Activated naive CD4-positive, alpha-beta T cell treated with anti-CD3 and anti-CD28 coated beads, Interleukin-2, amount 50 U/mL, for 24 hours (primary cell): ENCODE measurements around the gene TRPM3.

ENCODE experiments used
- H3K27ac Mint-ChIP-seq: one replicate; pipeline ENCODE4 v1.8.0; 2021; ENCODE audit warnings: mild to moderate bottlenecking, mixed read lengths
- H3K27me3 Mint-ChIP-seq: one replicate; pipeline ENCODE4 v1.8.0; 2021; ENCODE audit warnings: mixed read lengths
- H3K36me3 Mint-ChIP-seq: one replicate; pipeline ENCODE4 v1.8.0; 2021; ENCODE audit warnings: mixed read lengths
- H3K4me1 Mint-ChIP-seq: one replicate; pipeline ENCODE4 v1.8.0; 2021; ENCODE audit warnings: mixed read lengths
- H3K4me3 Mint-ChIP-seq: one replicate; pipeline ENCODE4 v1.8.0; 2021; ENCODE audit warnings: mild to moderate bottlenecking, mixed read lengths
- H3K9me3 Mint-ChIP-seq: one replicate; pipeline ENCODE4 v1.8.0; 2021; ENCODE audit warnings: mixed read lengths

The TRPM3 gene

GRCh38 chr9:70613024-70613768, 508.2 kb downstream of the TRPM3 start:
- H3K27ac Mint-ChIP-seq = no peak overlapping the region
- H3K4me1 Mint-ChIP-seq = no peaks in the 10 kb centered on the region
- H3K4me3 Mint-ChIP-seq = no peak overlapping the region
- H3K36me3 Mint-ChIP-seq = no peaks in the 10 kb centered on the region
- no peaks in the 10 kb centered on the region for H3K9me3 Mint-ChIP-seq
- no peaks in the 10 kb centered on the region for H3K27me3 Mint-ChIP-seq

GRCh38 chr9:70610287-70610644, 511.2 kb downstream of the TRPM3 start:
- Mint-ChIP-seq H3K27ac (no peak overlapping the region), H3K9me3 (no peaks in the 10 kb centered on the region), H3K4me1 (peaks cover 5% of the 10 kb centered on the region), H3K4me3 (no peak overlapping the region), H3K27me3 (no peaks in the 10 kb centered on the region), H3K36me3 (no peaks in the 10 kb centered on the region)

GRCh38 chr9:70609542-70610286, 511.7 kb downstream of the TRPM3 start:
- Mint-ChIP-seq H3K9me3 (no peaks in the 10 kb centered on the region), H3K27me3 (no peaks in the 10 kb centered on the region), H3K4me3 (no peak overlapping the region), H3K27ac (no peak overlapping the region), H3K36me3 (no peaks in the 10 kb centered on the region), H3K4me1 (peaks cover 5% of the 10 kb centered on the region)

GRCh38 chr9:70609011-70609410, 512.4 kb downstream of the TRPM3 start:
- Mint-ChIP-seq H3K9me3 (no peaks in the 10 kb centered on the region), H3K27me3 (no peaks in the 10 kb centered on the region), H3K36me3 (no peaks in the 10 kb centered on the region), H3K4me3 (no peak overlapping the region), H3K4me1 (peaks cover 5% of the 10 kb centered on the region), H3K27ac (no peak overlapping the region)

- H3K27ac Mint-ChIP-seq = no peak overlapping the region
- no peaks in the 10 kb centered on the region for H3K27me3 Mint-ChIP-seq
- no peaks in the 10 kb centered on the region for H3K9me3 Mint-ChIP-seq
- H3K36me3 Mint-ChIP-seq = no peaks in the 10 kb centered on the region
- no peak overlapping the region for H3K4me3 Mint-ChIP-seq
- peaks cover 5% of the 10 kb centered on the region for H3K4me1 Mint-ChIP-seq
These were observed 513.5 kb downstream of the TRPM3 start for GRCh38 chr9:70607926-70608325.

GRCh38 chr9:70607329-70607728, 514.1 kb downstream of the TRPM3 start:
- H3K9me3 Mint-ChIP-seq = no peaks in the 10 kb centered on the region
- H3K27ac Mint-ChIP-seq = no peak overlapping the region
- H3K36me3 Mint-ChIP-seq = no peaks in the 10 kb centered on the region
- H3K4me3 Mint-ChIP-seq = no peak overlapping the region
- peaks cover 7% of the 10 kb centered on the region for H3K4me1 Mint-ChIP-seq
- no peaks in the 10 kb centered on the region for H3K27me3 Mint-ChIP-seq

GRCh38 chr9:70603020-70603411, 518.4 kb downstream of the TRPM3 start:
- Mint-ChIP-seq H3K27me3 (no peaks in the 10 kb centered on the region), H3K4me1 (peaks cover 8% of the 10 kb centered on the region), H3K27ac (no peak overlapping the region), H3K4me3 (no peak overlapping the region), H3K36me3 (no peaks in the 10 kb centered on the region), H3K9me3 (no peaks in the 10 kb centered on the region)

- Mint-ChIP-seq H3K27me3 (no peaks in the 10 kb centered on the region), H3K36me3 (no peaks in the 10 kb centered on the region), H3K4me1 (peaks cover 4% of the 10 kb centered on the region), H3K27ac (peak overlapping the region; percentile 11), H3K4me3 (no peak overlapping the region), H3K9me3 (no peaks in the 10 kb centered on the region)
These were observed 519.0 kb downstream of the TRPM3 start for GRCh38 chr9:70602321-70603019.

- H3K27me3 Mint-ChIP-seq = no peaks in the 10 kb centered on the region
- no peaks in the 10 kb centered on the region for H3K9me3 Mint-ChIP-seq
- H3K4me3 Mint-ChIP-seq = no peak overlapping the region
- H3K36me3 Mint-ChIP-seq = no peaks in the 10 kb centered on the region
- H3K27ac Mint-ChIP-seq = no peak overlapping the region
- peaks cover 4% of the 10 kb centered on the region for H3K4me1 Mint-ChIP-seq
These were observed 520.1 kb downstream of the TRPM3 start for GRCh38 chr9:70601000-70601951.

- no peaks in the 10 kb centered on the region for H3K27me3 Mint-ChIP-seq
These were observed 520.9 kb downstream of the TRPM3 start for GRCh38 chr9:70600506-70600905.

GRCh38 chr9:70597886-70598285, 523.5 kb downstream of the TRPM3 start:
- no peaks in the 10 kb centered on the region for H3K9me3 Mint-ChIP-seq
- H3K4me3 Mint-ChIP-seq = no peak overlapping the region
- no peak overlapping the region for H3K27ac Mint-ChIP-seq
- H3K36me3 Mint-ChIP-seq = no peaks in the 10 kb centered on the region
- H3K4me1 Mint-ChIP-seq = peaks cover 4% of the 10 kb centered on the region
- no peaks in the 10 kb centered on the region for H3K27me3 Mint-ChIP-seq

More at GRCh38 chr9:70600506-70600905, 520.9 kb downstream of the TRPM3 start:
- peaks cover 4% of the 10 kb centered on the region for H3K4me1 Mint-ChIP-seq
- H3K4me3 Mint-ChIP-seq = no peak overlapping the region
- no peaks in the 10 kb centered on the region for H3K36me3 Mint-ChIP-seq
- no peak overlapping the region for H3K27ac Mint-ChIP-seq
- H3K9me3 Mint-ChIP-seq = no peaks in the 10 kb centered on the region

- H3K4me1 Mint-ChIP-seq = no peaks in the 10 kb centered on the region
These were observed 526.2 kb downstream of the TRPM3 start for GRCh38 chr9:70595211-70595610.

GRCh38 chr9:70594386-70594944, 527.0 kb downstream of the TRPM3 start:
- Mint-ChIP-seq H3K36me3 (no peaks in the 10 kb centered on the region), H3K27ac (no peak overlapping the region), H3K4me1 (no peaks in the 10 kb centered on the region), H3K9me3 (no peaks in the 10 kb centered on the region), H3K4me3 (no peak overlapping the region), H3K27me3 (no peaks in the 10 kb centered on the region)

More at GRCh38 chr9:70595211-70595610, 526.2 kb downstream of the TRPM3 start:
- H3K9me3 Mint-ChIP-seq = no peaks in the 10 kb centered on the region
- no peak overlapping the region for H3K4me3 Mint-ChIP-seq
- H3K27me3 Mint-ChIP-seq = no peaks in the 10 kb centered on the region
- no peak overlapping the region for H3K27ac Mint-ChIP-seq
- no peaks in the 10 kb centered on the region for H3K36me3 Mint-ChIP-seq

GRCh38 chr9:70593241-70593640, 528.2 kb downstream of the TRPM3 start:
- Mint-ChIP-seq H3K27me3 (no peaks in the 10 kb centered on the region), H3K4me1 (no peaks in the 10 kb centered on the region), H3K4me3 (no peak overlapping the region), H3K9me3 (no peaks in the 10 kb centered on the region), H3K36me3 (no peaks in the 10 kb centered on the region), H3K27ac (no peak overlapping the region)

- H3K27ac Mint-ChIP-seq = no peak overlapping the region
- no peaks in the 10 kb centered on the region for H3K9me3 Mint-ChIP-seq
- H3K4me1 Mint-ChIP-seq = no peaks in the 10 kb centered on the region
- no peaks in the 10 kb centered on the region for H3K36me3 Mint-ChIP-seq
- no peaks in the 10 kb centered on the region for H3K27me3 Mint-ChIP-seq
- H3K4me3 Mint-ChIP-seq = no peak overlapping the region
These were observed 531.1 kb downstream of the TRPM3 start for GRCh38 chr9:70590315-70590677.
